IPS-NIHi7 (cell line): Measurements from ENCODE around the gene LRCH1.

Experiments
- DNase-seq: peaks from one replicate; pipeline ENCODE4 v3.0.0; 2012; ENCODE audit warnings: mixed read lengths; ENCODE audit errors: extremely low spot score

The LRCH1 gene

GRCh38 chr13:46535825-46536224, 17.1 kb upstream of the LRCH1 start:
- DNase-seq: no peak

GRCh38 chr13:46536341-46536740, 16.6 kb upstream of the LRCH1 start:
- DNase-seq: no peak

- DNase-seq: no peak
These were observed 13.7 kb upstream of the LRCH1 start for GRCh38 chr13:46539231-46539630.

- no peak for DNase-seq
These were observed 11.8 kb upstream of the LRCH1 start for GRCh38 chr13:46541210-46541609.

- no peak for DNase-seq
These were observed 10.1 kb upstream of the LRCH1 start for GRCh38 chr13:46542833-46543232.

GRCh38 chr13:46543287-46543686, 9.7 kb upstream of the LRCH1 start:
- DNase-seq: no peak

DNA sequence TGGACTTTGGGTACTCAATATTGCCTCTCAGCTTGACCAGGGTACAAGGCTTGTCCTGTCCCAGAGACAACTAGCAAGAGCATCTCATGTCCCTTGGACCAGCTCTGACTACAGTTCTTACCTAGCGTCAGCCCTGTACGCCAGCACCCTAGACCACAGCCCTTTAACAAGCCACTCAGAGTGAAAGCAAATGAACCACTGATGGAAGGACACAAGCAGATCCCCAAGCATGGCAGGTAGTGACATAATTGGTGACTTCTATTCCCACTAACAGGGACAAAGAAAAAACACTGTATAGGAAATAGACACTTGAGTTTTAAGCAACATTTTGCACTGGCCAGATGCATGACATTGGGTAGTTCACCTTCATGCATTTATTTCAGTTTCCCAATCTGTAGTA, 8.8 kb upstream of the LRCH1 start:
- DNase-seq: no peak

DNA sequence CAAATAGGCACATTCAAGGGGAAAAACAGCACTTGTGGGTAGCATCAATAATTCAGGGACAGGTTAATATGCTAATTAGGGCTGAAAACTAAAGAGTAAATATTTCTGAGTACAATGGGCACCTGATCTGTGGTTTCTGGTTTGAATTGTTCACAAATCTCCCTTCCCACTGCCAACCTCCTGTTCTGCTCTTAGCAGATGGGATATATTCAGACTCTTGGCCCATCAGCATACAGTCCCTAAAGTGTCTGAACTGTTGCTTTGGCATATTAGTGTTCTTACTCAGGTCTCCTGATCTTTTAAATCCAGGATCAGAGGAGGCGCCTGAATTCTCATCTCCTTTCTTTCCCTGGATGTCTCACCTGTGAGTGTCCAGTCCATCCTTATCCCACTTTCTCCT, 8.2 kb upstream of the LRCH1 start:
- DNase-seq: no peak

DNA sequence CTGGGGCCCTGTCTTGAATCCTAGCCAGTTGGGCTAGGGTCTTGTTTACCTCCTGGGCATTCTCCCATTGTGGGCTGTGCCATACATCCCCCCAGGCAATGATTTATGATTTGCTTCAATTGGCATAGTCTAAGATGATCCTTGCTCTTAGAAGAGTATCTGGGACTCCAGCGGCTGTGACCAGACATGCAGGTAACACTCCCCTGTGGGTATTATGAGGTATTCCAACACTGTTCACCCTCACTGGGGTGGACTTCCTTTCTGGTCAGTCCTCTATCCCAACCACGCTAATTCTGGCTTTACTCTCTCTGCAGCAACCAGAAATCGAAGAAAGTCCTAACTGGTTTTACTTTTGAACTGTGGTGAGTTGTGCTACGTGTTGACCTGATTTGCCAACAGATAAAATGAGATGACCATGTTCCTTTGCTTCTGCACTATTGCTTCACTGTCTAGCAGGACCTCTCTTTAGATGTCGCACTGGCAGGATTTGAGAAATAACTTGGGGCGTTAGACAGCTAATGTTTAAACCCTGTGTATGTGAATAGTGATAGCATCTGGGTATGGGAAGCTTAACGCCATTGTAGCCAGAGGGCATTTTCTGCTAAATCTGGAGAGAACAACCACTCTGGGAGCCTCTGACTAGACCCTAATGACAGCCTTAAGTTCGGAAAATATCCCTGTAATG, 6.7 kb upstream of the LRCH1 start:
- DNase-seq: no peak

- no peak for DNase-seq
These were observed 2.1 kb upstream of the LRCH1 start for GRCh38 chr13:46550822-46551221.

DNA sequence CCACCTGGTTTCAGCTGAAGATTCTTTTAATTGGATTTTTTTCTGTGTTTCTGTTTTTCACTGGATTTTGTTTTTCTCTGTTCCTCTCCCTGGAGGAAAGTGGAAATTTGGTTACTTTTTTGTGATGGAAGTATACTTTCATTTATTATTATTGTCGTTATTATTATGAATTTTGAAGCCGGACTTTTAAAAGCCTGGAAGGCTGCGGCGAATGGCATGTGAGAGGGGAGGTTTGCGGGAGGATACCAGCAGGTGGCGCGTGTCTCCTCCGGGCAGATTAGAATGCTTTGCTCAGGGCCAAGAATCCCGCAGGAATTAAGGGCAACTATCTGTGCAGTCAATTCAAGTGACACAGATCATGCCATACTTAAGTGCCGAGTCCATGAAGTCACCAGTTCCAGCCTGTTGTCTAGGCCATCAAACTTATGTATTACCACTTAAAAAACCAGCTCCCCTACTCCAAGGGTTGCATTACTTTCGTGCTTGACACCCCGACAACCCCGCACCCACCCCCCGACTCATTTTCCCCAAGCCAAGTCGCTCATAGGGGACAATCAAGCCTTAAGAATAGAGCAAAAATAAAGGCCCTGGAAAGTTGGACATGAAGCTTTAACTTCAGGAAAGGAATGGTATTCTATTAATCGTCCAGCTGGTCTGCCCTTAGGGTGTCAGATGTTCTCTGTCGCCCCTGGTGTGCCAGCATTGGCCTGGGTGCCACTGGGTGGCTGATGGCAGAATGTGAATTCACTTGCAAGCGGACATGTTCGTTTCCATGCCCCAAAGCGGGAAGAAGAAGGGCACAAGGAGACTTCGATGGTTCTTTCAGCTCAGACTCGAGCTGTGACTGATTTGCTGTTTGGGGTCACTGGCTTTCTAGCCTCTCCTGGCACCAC, 1.3 kb upstream of the LRCH1 start:
- DNase-seq: peak; percentile 72

GRCh38 chr13:46552303-46552682, 677 bp upstream of the LRCH1 start:
- no peak for DNase-seq

- DNase-seq: no peak
These were observed 533 bp downstream of the LRCH1 start for GRCh38 chr13:46553521-46553885.

- DNase-seq: peak; percentile 63
These were observed 1.2 kb downstream of the LRCH1 start for GRCh38 chr13:46553886-46554858.

- no peak for DNase-seq
These were observed 2.0 kb downstream of the LRCH1 start for GRCh38 chr13:46554951-46555350.

- no peak for DNase-seq
These were observed 2.9 kb downstream of the LRCH1 start for GRCh38 chr13:46555722-46556417.

DNA sequence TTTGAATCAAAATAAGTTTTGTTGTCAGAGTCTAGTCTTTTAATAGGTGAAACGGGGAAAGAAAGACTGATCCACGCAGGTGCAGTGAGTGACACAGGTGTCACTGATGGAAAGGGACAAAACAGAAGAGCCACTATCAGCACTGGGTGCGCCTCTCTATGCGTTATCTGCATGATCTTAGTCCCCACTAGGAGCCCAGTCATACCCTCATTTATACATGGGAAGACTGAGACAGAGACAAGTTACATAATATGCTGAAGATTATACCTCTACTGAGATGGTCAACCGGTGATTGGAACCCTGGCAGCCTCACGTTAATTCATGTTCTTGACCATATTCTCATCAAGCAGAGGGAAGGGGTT, 3.4 kb downstream of the LRCH1 start:
- no peak for DNase-seq

GRCh38 chr13:46559272-46559805, 6.4 kb downstream of the LRCH1 start:
- no peak for DNase-seq

- DNase-seq: no peak
These were observed 7.8 kb downstream of the LRCH1 start for GRCh38 chr13:46560778-46561177.

GRCh38 chr13:46561286-46561685, 8.3 kb downstream of the LRCH1 start:
- no peak for DNase-seq

DNA sequence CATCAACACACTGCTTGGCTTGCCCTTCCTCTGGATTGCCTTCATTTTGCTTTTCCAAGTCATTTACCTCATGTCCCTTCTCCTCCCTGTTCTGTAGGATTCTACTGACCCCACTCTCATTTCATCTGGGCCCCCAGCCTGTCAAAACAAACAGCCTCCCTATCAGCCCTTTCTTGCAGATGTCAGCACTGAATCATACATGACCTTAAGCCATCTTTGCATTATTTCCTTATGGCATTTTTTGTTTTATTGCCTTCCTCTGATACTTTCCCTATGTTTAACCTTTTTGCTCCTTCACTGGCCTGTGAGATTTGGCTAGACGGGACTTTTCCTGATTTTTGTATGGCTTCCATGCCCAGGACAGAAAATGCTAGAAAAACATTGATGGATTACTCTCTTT, 8.7 kb downstream of the LRCH1 start:
- no peak for DNase-seq
